Measurements from ENCODE around the gene GALNT15. TPM values are rescaled to one million over a fixed set of nuclear protein-coding genes. Genes with fewer than 3 reads are reported as not detected.

GALNT15 gene
- total and polyA plus RNA-seq, 8 donors: 4.2 to 133 (median 25.3) TPM

GRCh38 chr3:16242177-16242576 lies 67.7 kb downstream of the GALNT15 start:
- no peaks in the 10 kb centered on the region for H3K36me3 ChIP-seq
- WGBS, 5 donors: 88 to 93% (median 91%) methylated on average over 5 of the region's 5 CpGs
- intact Hi-C loops (cut with DNase I; ENCODE audit: low total_unique reads): loop anchor here (5.0 to 10.0 kb wide), 3 partner anchors 190 to 607 kb away; no protein-coding TSS in a partner anchor
- no peak overlapping the region for H3K4me3 ChIP-seq
- no peaks in the 10 kb centered on the region for H3K9me3 ChIP-seq
- DNase-seq: no peak
- no peak for TF ChIP-seq POLR2A (IDR thresholded peaks at IDR 0.05)
- no peak for TF ChIP-seq CTCF (IDR thresholded peaks at IDR 0.05)
- TF ChIP-seq EP300 (IDR thresholded peaks at IDR 0.05): no peak
- TF ChIP-seq POLR2AphosphoS5 (IDR thresholded peaks at IDR 0.05): no peak
- H3K27me3 ChIP-seq: no peaks in the 10 kb centered on the region
- H3K4me1 ChIP-seq: peaks cover 2 to 17% (median 6%) of the 10 kb centered on the region in 4 donors
- no peak overlapping the region for H3K27ac ChIP-seq

GRCh38 chr3:16243706-16244490 lies 69.4 kb downstream of the GALNT15 start:
- Histone ChIP-seq H3K27ac (no peak overlapping the region), H3K36me3 (no peaks in the 10 kb centered on the region), H3K9me3 (no peaks in the 10 kb centered on the region), H3K4me1 (peaks cover 6 to 21% (median 8%) of the 10 kb centered on the region in 4 donors), H3K27me3 (no peaks in the 10 kb centered on the region), H3K4me3 (no peak overlapping the region)
- intact Hi-C loops (cut with DNase I; ENCODE audit: low total_unique reads): loop anchor here (5.0 to 10.0 kb wide), 3 partner anchors 192 to 609 kb away; no protein-coding TSS in a partner anchor
- TF ChIP-seq POLR2A (IDR thresholded peaks at IDR 0.05) (no peak), EP300 (IDR thresholded peaks at IDR 0.05) (no peak), CTCF (IDR thresholded peaks at IDR 0.05) (no peak), POLR2AphosphoS5 (IDR thresholded peaks at IDR 0.05) (no peak)
- WGBS, 5 donors: 59 to 80% (median 66%) methylated on average over 9 of the region's 9 CpGs
- no peak for DNase-seq

GRCh38 chr3:16245609-16246008 lies 71.1 kb downstream of the GALNT15 start:
- WGBS, 5 donors: 91 to 96% (median 94%) methylated on average over 3 of the region's 3 CpGs
- intact Hi-C loops (cut with DNase I; ENCODE audit: low total_unique reads): loop anchor here (10.0 kb wide), 2 partner anchors 431 to 611 kb away; no protein-coding TSS in a partner anchor

More at GRCh38 chr3:16245609-16246008, 71.1 kb downstream of the GALNT15 start:
- no peaks in the 10 kb centered on the region for H3K27me3 ChIP-seq
- H3K4me1 ChIP-seq: peaks cover under 1 to 10% (median 6%) of the 10 kb centered on the region in 4 donors
- DNase-seq: no peak
- H3K4me3 ChIP-seq: no peak overlapping the region
- H3K9me3 ChIP-seq: no peaks in the 10 kb centered on the region
- H3K27ac ChIP-seq: no peak overlapping the region
- no peaks in the 10 kb centered on the region for H3K36me3 ChIP-seq
- TF ChIP-seq EP300 (IDR thresholded peaks at IDR 0.05): no peak
- no peak for TF ChIP-seq POLR2AphosphoS5 (IDR thresholded peaks at IDR 0.05)
- TF ChIP-seq CTCF (IDR thresholded peaks at IDR 0.05): no peak
- TF ChIP-seq POLR2A (IDR thresholded peaks at IDR 0.05): no peak

Data from stomach (tissue), 9 donors.